ENCODE data around the gene AZIN2. TPM values are rescaled to one million over a fixed set of nuclear protein-coding genes. Genes with fewer than 3 reads are reported as not detected.
"Not testable (repeated sequence)": the region's sequence is repeated elsewhere in the genome, so short reads cannot be mapped to it uniquely, and the experiment has no call there.

AZIN2 gene
- total RNA-seq, 1 experiment from 2014 or later: 0.74 TPM

- DNase-seq (ENCODE audit: low spot score): peak; percentile 96
Measured at GRCh38 chr1:33127001-33127823, 46.3 kb downstream of the AZIN2 start.

- no peak for DNase-seq (ENCODE audit: low spot score)
Measured at GRCh38 chr1:33128781-33129180, 47.8 kb downstream of the AZIN2 start.

- DNase-seq (ENCODE audit: low spot score): no peak
Measured at GRCh38 chr1:33130297-33130696, 49.3 kb downstream of the AZIN2 start.

GRCh38 chr1:33131191-33131590 is 50.2 kb downstream of the AZIN2 start:
- no peak for DNase-seq (ENCODE audit: low spot score)

GRCh38 chr1:33132549-33132948 is 51.6 kb downstream of the AZIN2 start:
- DNase-seq (ENCODE audit: low spot score): no peak

GRCh38 chr1:33133478-33134105 is 52.6 kb downstream of the AZIN2 start:
- no peak for DNase-seq (ENCODE audit: low spot score)

GRCh38 chr1:33136041-33136440 is 55.1 kb downstream of the AZIN2 start:
- DNase-seq (ENCODE audit: low spot score): not testable (repeated sequence)

- DNase-seq (ENCODE audit: low spot score): no peak
Measured at GRCh38 chr1:33137800-33138199, 56.8 kb downstream of the AZIN2 start.

- DNase-seq (ENCODE audit: low spot score): peak; percentile 8
Measured at GRCh38 chr1:33140153-33141149, 59.5 kb downstream of the AZIN2 start.

GRCh38 chr1:33141216-33141615 is 60.3 kb downstream of the AZIN2 start:
- no peak for DNase-seq (ENCODE audit: low spot score)

- no peak for DNase-seq (ENCODE audit: low spot score)
Measured at GRCh38 chr1:33141781-33142180, 60.8 kb downstream of the AZIN2 start.

GRCh38 chr1:33142483-33143064 is 61.6 kb downstream of the AZIN2 start:
- DNase-seq (ENCODE audit: low spot score): no peak

- DNase-seq (ENCODE audit: low spot score): no peak
Measured at GRCh38 chr1:33143176-33143575, 62.2 kb downstream of the AZIN2 start.

GRCh38 chr1:33143698-33144097 is 62.7 kb downstream of the AZIN2 start:
- peak; percentile 32 for DNase-seq (ENCODE audit: low spot score)

- no peak for DNase-seq (ENCODE audit: low spot score)
Measured at GRCh38 chr1:33146003-33146402, 65.0 kb downstream of the AZIN2 start.

- DNase-seq (ENCODE audit: low spot score): no peak
Measured at GRCh38 chr1:33147275-33147996, 66.5 kb downstream of the AZIN2 start.

- peak; percentile 27 for DNase-seq (ENCODE audit: low spot score)
Measured at GRCh38 chr1:33147997-33148314, 67.0 kb downstream of the AZIN2 start.

GRCh38 chr1:33148615-33149014 is 67.7 kb downstream of the AZIN2 start:
- no peak for DNase-seq (ENCODE audit: low spot score)

GRCh38 chr1:33149453-33150190 is 68.7 kb downstream of the AZIN2 start:
- no peak for DNase-seq (ENCODE audit: low spot score)

GRCh38 chr1:33150522-33150921 is 69.6 kb downstream of the AZIN2 start:
- DNase-seq (ENCODE audit: low spot score): no peak
